Measurements from ENCODE around the gene GID8.

DNA sequence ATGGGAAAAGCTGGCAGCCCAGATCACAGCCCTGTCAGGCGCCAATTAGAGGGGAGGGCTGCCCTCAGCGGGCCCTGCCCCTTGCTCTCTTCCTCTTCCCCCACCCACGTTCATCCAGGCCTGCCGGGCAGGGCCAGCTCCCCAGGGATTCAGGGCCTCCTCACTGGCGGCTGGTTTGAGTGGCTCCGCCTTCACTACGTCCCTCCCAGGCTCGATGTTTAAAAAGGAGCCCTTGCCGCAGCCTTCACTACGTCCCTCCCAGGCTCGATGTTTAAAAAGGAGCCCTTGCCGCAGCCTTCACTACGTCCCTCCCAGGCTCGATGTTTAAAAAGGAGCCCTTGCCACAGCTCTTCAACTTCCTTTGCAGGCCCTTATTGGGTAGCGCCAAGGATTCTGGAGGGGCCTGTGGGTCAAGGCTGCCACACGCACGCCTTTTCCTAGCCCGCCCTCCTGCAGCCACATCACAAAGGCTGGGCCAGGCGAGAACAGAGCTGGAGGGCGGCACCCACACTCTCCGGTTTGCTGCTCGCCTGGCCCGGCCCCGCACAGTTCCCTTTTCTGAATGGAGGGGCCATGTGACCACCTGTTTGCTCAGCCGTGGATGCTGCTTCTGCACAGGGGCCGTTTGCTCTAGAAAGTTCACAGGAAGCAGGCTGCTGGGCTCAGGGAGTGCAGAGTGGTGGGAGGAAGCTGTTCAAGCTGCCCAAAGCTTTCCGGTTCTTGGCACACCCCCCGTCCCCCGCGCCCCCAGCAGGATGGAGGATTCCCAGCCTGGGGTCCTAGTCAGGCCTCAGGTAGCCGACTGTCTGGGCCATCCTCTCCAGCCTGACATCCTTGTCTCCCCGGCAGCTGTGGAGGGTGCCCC lies 16.1 kb downstream of the GID8 start:
- TF ChIP-seq, protein P1, sequence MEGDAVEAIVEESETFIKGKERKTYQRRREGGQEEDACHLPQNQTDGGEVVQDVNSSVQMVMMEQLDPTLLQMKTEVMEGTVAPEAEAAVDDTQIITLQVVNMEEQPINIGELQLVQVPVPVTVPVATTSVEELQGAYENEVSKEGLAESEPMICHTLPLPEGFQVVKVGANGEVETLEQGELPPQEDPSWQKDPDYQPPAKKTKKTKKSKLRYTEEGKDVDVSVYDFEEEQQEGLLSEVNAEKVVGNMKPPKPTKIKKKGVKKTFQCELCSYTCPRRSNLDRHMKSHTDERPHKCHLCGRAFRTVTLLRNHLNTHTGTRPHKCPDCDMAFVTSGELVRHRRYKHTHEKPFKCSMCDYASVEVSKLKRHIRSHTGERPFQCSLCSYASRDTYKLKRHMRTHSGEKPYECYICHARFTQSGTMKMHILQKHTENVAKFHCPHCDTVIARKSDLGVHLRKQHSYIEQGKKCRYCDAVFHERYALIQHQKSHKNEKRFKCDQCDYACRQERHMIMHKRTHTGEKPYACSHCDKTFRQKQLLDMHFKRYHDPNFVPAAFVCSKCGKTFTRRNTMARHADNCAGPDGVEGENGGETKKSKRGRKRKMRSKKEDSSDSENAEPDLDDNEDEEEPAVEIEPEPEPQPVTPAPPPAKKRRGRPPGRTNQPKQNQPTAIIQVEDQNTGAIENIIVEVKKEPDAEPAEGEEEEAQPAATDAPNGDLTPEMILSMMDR (IDR thresholded peaks at IDR 0.05) = no peak
- TF ChIP-seq POLR2A (IDR thresholded peaks at IDR 0.05) = peak in 1 of 2 donors; percentile 9

All from uterus (tissue), 2 donors.